Measurements from ENCODE around the gene C1orf56. TPM values are rescaled to one million over a fixed set of nuclear protein-coding genes. Genes with fewer than 3 reads are reported as not detected.
"Not testable (repeated sequence)": the region's sequence is repeated elsewhere in the genome, so short reads cannot be mapped to it uniquely, and the experiment has no call there.

Gene C1orf56
- total RNA-seq, 3 donors from 2014 or later, result 0.99 to 1.3 (median 1.1) TPM

DNA sequence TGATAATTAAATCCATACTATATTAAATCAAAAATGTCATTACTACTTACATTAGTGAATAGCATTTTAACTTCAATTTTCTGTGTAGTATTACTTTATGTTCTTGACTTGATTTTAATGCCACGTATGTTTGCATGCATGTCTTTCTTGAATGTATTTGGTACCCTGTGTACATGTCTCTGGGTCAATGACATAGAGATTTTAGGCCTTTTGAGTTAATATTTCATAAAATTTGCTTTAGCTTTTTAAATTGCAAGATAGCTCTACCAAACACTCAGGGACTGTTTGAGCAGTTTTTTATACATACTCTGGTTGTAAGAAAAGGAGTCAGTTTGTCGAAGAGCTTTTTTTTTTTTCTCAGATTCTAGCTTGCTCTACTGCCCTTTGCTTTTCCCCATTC lies 14.2 kb downstream of the C1orf56 start:
- Mint-ChIP-seq H3K4me3 (no peak overlapping the region), H3K9me3 (no peaks in the 10 kb centered on the region), H3K4me1 (ENCODE audit: low read depth) (peaks cover 25% of the 10 kb centered on the region), H3K36me3 (ENCODE audit: insufficient read depth) (peaks cover 13% of the 10 kb centered on the region), H3K27me3 (ENCODE audit: low read depth) (no peaks in the 10 kb centered on the region)
- no peak for ATAC-seq
- no peak for DNase-seq

DNA sequence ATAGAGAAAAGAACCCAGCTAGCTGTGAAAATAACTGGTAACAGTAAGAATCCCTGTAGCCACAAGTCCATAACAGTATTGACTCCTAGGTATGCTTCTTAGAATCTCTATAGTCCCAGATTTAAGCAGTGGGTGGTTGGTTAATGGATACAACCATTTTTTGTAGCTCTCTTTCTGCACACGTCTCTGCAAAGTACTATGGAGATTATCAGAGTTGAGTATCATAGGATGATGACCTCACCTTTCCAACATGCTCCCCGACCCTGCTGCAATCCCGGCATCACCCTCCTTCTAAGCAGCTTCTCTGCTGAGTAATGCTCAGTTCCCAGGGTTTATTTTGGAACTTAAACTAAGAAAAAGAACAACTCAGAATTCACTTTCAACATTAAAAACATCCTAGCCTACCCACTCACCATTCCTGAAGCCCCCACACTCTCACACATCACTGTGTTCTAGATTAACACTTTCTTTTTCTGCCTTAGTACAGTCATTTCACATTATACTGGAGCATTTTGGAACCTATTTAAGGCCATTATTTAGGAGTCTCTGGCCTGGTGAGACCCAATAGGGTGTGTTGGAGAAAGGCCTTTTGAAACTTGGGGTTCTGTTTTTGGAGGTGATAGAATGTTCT lies 15.3 kb downstream of the C1orf56 start:
- ATAC-seq, result no peak
- H3K4me3 Mint-ChIP-seq, result no peak overlapping the region
- H3K4me1 Mint-ChIP-seq (ENCODE audit: low read depth), result peaks cover 15% of the 10 kb centered on the region
- H3K9me3 Mint-ChIP-seq, result no peaks in the 10 kb centered on the region
- no peak for DNase-seq
- no peaks in the 10 kb centered on the region for H3K27me3 Mint-ChIP-seq (ENCODE audit: low read depth)
- peaks cover 3% of the 10 kb centered on the region for H3K36me3 Mint-ChIP-seq (ENCODE audit: insufficient read depth)

DNA sequence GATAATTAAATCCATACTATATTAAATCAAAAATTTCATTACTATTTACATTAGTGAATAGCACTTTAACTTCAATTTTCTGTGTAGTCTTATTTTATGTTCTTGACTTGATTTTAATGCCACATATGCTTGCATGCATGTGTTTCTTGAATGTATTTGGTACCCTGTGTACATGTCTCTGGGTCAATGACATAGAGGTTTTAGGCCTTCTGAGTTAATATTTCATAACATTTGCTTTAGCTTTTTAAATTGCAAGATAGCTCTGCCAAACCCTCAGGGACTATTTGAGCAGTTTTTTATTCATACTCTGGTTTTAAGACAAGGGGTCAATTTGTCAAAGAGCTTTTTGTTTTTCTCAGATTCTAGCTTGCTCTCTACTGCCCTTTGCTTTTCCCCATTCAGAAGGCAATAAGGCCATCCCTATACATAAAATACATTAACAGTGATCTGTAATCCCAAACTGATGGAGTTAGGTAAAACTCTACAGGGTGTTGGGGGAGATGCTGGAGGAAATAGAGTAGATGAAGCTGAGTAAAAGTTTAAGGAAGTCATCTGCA lies 17.6 kb downstream of the C1orf56 start:
- ATAC-seq (no peak), DNase-seq (no peak)
- Mint-ChIP-seq H3K27me3 (ENCODE audit: low read depth) (no peaks in the 10 kb centered on the region), H3K9me3 (no peaks in the 10 kb centered on the region), H3K4me1 (ENCODE audit: low read depth) (peaks cover 16% of the 10 kb centered on the region), H3K4me3 (no peak overlapping the region), H3K36me3 (ENCODE audit: insufficient read depth) (no peaks in the 10 kb centered on the region)

- Mint-ChIP-seq H3K9me3 (no peaks in the 10 kb centered on the region), H3K4me1 (ENCODE audit: low read depth) (peaks cover 19% of the 10 kb centered on the region), H3K36me3 (ENCODE audit: insufficient read depth) (no peaks in the 10 kb centered on the region), H3K27me3 (ENCODE audit: low read depth) (no peaks in the 10 kb centered on the region), H3K4me3 (no peak overlapping the region)
- DNase-seq (no peak), ATAC-seq (no peak)
Measured at GRCh38 chr1:151067185-151067584, 19.6 kb downstream of the C1orf56 start.

DNA sequence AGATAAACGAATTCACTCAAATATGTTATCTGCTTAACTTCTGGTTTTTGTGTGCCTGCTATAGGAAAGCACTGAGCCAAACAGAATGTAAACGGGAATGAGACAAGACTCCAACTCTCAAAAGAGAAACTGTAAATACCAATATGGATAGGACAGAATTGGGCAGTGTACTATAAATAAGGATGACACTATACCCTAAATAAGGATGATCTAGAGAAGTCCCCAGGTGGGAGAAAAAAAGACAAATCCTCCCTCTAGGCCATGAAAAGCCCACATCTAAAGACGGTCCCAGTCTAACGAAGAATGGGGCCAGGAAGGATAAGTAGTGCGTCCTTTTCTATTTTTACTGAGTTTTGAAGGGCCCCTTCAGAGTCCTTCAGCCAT lies 21.5 kb downstream of the C1orf56 start:
- peaks cover 4% of the 10 kb centered on the region for H3K36me3 Mint-ChIP-seq (ENCODE audit: insufficient read depth)
- peak overlapping the region; percentile 99 for H3K4me3 Mint-ChIP-seq
- H3K4me1 Mint-ChIP-seq (ENCODE audit: low read depth), result peaks cover 21% of the 10 kb centered on the region
- no peak for DNase-seq
- ATAC-seq, result no peak
- no peaks in the 10 kb centered on the region for H3K27me3 Mint-ChIP-seq (ENCODE audit: low read depth)
- H3K9me3 Mint-ChIP-seq, result no peaks in the 10 kb centered on the region

DNA sequence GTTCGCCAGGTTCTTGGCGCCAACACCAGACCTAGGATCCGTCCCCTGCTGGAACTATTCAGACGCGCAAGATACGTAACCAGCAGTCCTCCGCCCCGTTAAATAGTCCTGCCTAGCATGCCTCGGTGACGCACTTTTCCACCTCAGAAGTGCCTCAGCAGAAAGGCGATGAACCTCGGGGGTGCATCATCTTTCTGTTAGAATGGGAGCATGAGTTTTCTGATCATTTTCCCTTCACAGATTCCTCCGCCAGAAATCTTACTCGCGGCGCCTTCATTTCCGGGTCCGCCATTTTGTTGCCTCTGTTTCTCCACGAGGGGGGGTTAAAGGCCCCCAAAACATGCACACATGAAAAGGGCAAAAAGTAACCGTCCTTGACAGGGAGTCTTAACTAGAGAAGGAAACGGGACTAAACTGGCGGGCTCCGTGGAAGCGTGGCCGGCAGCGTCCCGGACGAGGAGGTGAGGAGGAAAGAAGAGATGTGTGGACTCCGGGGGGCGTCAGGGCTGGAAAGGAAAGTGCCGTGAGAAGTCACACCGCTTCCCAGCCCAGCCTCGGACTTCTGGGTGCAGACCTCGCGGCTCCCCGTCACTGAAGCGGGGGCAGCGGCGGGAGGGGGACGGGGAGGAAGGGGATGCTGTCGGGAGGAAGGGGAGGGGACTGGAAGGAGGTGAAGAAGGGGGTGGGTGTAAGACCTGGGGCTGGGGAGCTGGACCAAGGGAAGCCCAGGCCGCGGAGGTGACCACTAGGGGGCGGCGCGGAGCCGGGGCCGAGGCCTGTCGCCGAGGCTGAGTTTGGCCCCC lies 23.1 kb downstream of the C1orf56 start, which contains the start of gene GABPB2:
TSS of gene GABPB2 (plus strand) at position 288 of the 803 bp plus-strand sequence. CDS start 17,429 bp downstream, outside the sequence.
- Mint-ChIP-seq H3K9me3 (no peaks in the 10 kb centered on the region), H3K27me3 (ENCODE audit: low read depth) (no peaks in the 10 kb centered on the region), H3K36me3 (ENCODE audit: insufficient read depth) (peaks cover 4% of the 10 kb centered on the region), H3K4me3 (peak within 1 kb of the TSS; percentile 99), H3K4me1 (ENCODE audit: low read depth) (peaks cover 21% of the 10 kb centered on the region)
- ATAC-seq (peak; percentile 87 to 88), DNase-seq (peak; percentile 79)

- H3K36me3 Mint-ChIP-seq (ENCODE audit: insufficient read depth), result peaks cover 4% of the 10 kb centered on the region
- H3K4me1 Mint-ChIP-seq (ENCODE audit: low read depth), result peaks cover 21% of the 10 kb centered on the region
- H3K4me3 Mint-ChIP-seq, result peak overlapping the region; percentile 99
- H3K27me3 Mint-ChIP-seq (ENCODE audit: low read depth), result no peaks in the 10 kb centered on the region
- no peak for ATAC-seq
- no peak for DNase-seq
- H3K9me3 Mint-ChIP-seq, result no peaks in the 10 kb centered on the region
Measured at GRCh38 chr1:151072224-151072623, 24.7 kb downstream of the C1orf56 start.

DNA sequence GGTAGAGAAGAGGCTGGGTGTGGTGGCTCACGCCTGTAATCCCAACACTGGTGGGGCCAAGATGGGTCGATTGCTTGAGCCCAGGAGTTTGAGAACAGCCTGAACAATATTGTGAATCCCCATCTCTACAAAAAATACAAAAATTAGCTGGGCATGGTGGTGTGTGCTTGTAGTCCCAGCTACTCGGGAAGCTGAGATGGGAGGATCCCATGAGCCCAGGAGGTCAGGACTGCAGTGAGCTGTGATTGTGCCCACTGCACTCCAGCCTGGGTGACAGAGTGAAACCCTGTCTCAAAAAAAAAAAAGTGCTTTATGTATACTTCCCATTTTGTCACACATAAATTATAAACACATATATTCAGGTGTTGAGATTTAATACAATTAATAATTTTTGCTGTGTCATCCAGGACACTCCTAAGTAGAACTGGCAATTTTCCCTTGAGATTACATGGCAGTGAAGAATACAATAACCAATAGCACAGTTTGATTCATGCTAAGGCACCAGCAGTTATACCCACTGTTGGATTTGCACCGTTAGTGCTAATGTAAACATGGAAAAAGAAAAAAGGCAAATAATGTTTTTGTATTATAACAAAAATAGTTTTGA lies 38.5 kb downstream of the C1orf56 start:
- Mint-ChIP-seq H3K36me3 (ENCODE audit: insufficient read depth) (peaks cover 6% of the 10 kb centered on the region), H3K9me3 (no peaks in the 10 kb centered on the region), H3K4me1 (ENCODE audit: low read depth) (no peaks in the 10 kb centered on the region), H3K27me3 (ENCODE audit: low read depth) (no peaks in the 10 kb centered on the region), H3K4me3 (no peak overlapping the region)
- ATAC-seq (no peak), DNase-seq (no peak)

DNA sequence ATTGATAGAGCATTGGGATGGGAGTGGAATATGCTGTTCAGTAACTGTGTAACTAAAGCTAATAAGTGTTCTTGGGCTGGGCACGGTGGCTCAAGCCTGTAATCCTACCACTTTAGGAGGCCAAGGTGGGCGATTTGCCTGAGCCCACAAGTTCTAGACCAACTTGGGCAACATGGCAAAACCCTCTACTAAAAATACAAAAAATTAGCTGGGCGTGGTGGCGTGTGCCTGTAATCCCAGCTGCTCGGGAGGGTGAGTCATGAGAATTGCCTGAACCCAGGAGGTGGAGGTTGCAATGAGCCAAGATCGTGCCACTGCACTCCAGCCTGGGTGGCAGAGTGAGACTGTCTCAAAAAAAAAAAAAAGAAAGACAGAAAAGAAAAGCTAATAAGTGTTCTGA lies 49.9 kb downstream of the C1orf56 start:
- H3K9me3 Mint-ChIP-seq; DNase-seq; H3K36me3 Mint-ChIP-seq (ENCODE audit: insufficient read depth); H3K27me3 Mint-ChIP-seq (ENCODE audit: low read depth); ATAC-seq; H3K4me1 Mint-ChIP-seq (ENCODE audit: low read depth); H3K4me3 Mint-ChIP-seq: not testable (repeated sequence)

- DNase-seq (no peak), ATAC-seq (no peak)
- H3K36me3 Mint-ChIP-seq (ENCODE audit: insufficient read depth), result peaks cover 2% of the 10 kb centered on the region
- no peaks in the 10 kb centered on the region for H3K27me3 Mint-ChIP-seq (ENCODE audit: low read depth)
- H3K4me1 Mint-ChIP-seq (ENCODE audit: low read depth), result no peaks in the 10 kb centered on the region
- no peaks in the 10 kb centered on the region for H3K9me3 Mint-ChIP-seq
- no peak overlapping the region for H3K4me3 Mint-ChIP-seq
Measured at GRCh38 chr1:151098126-151098525, 50.6 kb downstream of the C1orf56 start.

Other genes with a start within 250 kb of the C1orf56 start
- 1 to 10 TPM in 1 of 3 donors, under 1 TPM in 2; 0.38 to 1.1 (median 0.81) TPM for gene CTSK, start 239.5 kb upstream of the C1orf56 start, total RNA-seq
- gene ARNT, start 171.2 kb upstream of the C1orf56 start, total RNA-seq, result 10 to 100 TPM; 20.1 to 24.6 (median 22.6) TPM
- gene CTXND2, start 160.6 kb upstream of the C1orf56 start, total RNA-seq, result not detected
- gene SETDB1, start 121.4 kb upstream of the C1orf56 start, total RNA-seq, result 10 to 100 TPM; 37.0 to 40.7 (median 40.7) TPM
- 100 to 1,000 TPM; 199 to 208 (median 200) TPM for gene CERS2, start 72.9 kb upstream of the C1orf56 start, total RNA-seq
- gene ANXA9, start 65.5 kb upstream of the C1orf56 start, total RNA-seq, result not detected
- gene MINDY1, start 40.8 kb upstream of the C1orf56 start, total RNA-seq, result 1 to 10 TPM; 5.0 to 7.0 (median 6.5) TPM
- gene PRUNE1, start 39.3 kb upstream of the C1orf56 start, total RNA-seq, result 10 to 100 TPM; 11.0 to 13.7 (median 11.9) TPM
- under 1 TPM; 0.22 to 0.53 (median 0.28) TPM for gene BNIPL, start 11.2 kb upstream of the C1orf56 start, total RNA-seq
- gene CDC42SE1, start 11.9 kb downstream of the C1orf56 start, total RNA-seq, result 100 to 1,000 TPM; 126 to 148 (median 142) TPM
- gene MLLT11, start 12.6 kb downstream of the C1orf56 start, total RNA-seq, result 1 to 10 TPM; 2.3 to 2.8 (median 2.6) TPM
- gene GABPB2, start 23.0 kb downstream of the C1orf56 start, total RNA-seq, result 10 to 100 TPM; 22.0 to 25.7 (median 22.2) TPM
- 1 to 10 TPM in 1 of 3 donors, under 1 TPM in 2; 0.78 to 1.3 (median 0.84) TPM for gene SEMA6C, start 98.9 kb downstream of the C1orf56 start, total RNA-seq
- 10 to 100 TPM; 15.8 to 18.3 (median 18.2) TPM for gene TNFAIP8L2, start 108.9 kb downstream of the C1orf56 start, total RNA-seq
- 1 to 10 TPM; 3.0 to 4.4 (median 3.5) TPM for gene LYSMD1, start 118.2 kb downstream of the C1orf56 start, total RNA-seq
- gene SCNM1, start 118.4 kb downstream of the C1orf56 start, total RNA-seq, result 10 to 100 TPM; 92.8 to 95.0 (median 93.3) TPM
- gene TMOD4, start 128.2 kb downstream of the C1orf56 start, total RNA-seq, result 1 to 10 TPM in 2 of 3 donors, under 1 TPM in 1; 0.52 to 2.9 (median 2.3) TPM
- gene VPS72, start 142.4 kb downstream of the C1orf56 start, total RNA-seq, result 10 to 100 TPM; 72.5 to 81.9 (median 78.1) TPM
- 100 to 1,000 TPM in 2 of 3 donors, 10 to 100 TPM in 1; 98.5 to 110 (median 100) TPM for gene PIP5K1A, start 150.8 kb downstream of the C1orf56 start, total RNA-seq
- 100 to 1,000 TPM; 336 to 368 (median 350) TPM for gene PSMD4, start 207.0 kb downstream of the C1orf56 start, total RNA-seq
- gene ZNF687, start 234.5 kb downstream of the C1orf56 start, total RNA-seq, result 10 to 100 TPM; 25.3 to 27.5 (median 25.9) TPM

Measured in activated T-cell treated with anti-CD3 and anti-CD28 coated beads, Interleukin-2, amount 50 U/mL, for 4 hours (primary cell).